ENCODE results near the gene IZUMO1. TPM values are rescaled to one million over a fixed set of nuclear protein-coding genes. Genes with fewer than 3 reads are reported as not detected.

The IZUMO1 gene
- total and polyA plus RNA-seq, 9 of the 15 experiments (the other 6 are each of a cell fraction or from before 2014, with no cell fraction given): 0.14 to 2.1 (median 0.73) TPM

GRCh38 chr19:48780631-48781391 is 34.1 kb upstream of the IZUMO1 start (continued):
- TF ChIP-seq ZBTB5 (IDR thresholded peaks at IDR 0.05) (no peak), ATF1 (CRISPR knock-in tag; IDR thresholded peaks at IDR 0.05) (no peak), ATF1 (tag; IDR thresholded peaks at IDR 0.05) (peak; percentile 74), BACH1 (tag; IDR thresholded peaks at IDR 0.05) (peak; percentile 81), ATF7 (IDR thresholded peaks at IDR 0.05) (peak; percentile 85), SMC3 (conservative IDR thresholded peaks at IDR 0.05; ENCODE audit: insufficient read depth, low read depth, low read length) (no peak; the same call in 1 of the 2 replicates), STAT5A (IDR thresholded peaks at IDR 0.05; ENCODE audit: borderline replicate concordance, low read length) (no peak), SMAD4 (CRISPR knock-in tag; conservative IDR thresholded peaks at IDR 0.05) (peak; percentile 45), HDAC3 (IDR thresholded peaks at IDR 0.05; ENCODE audit: borderline replicate concordance, partially characterized antibody) (peak; percentile 53), GTF3C2 (IDR thresholded peaks at IDR 0.05; ENCODE audit: borderline replicate concordance, extremely low read depth, insufficient read length) (no peak), RAD21 (CRISPR knock-in tag; conservative IDR thresholded peaks at IDR 0.05 in 1 of 2, IDR thresholded peaks at IDR 0.05 in 1 of 2) (no peak), DPF2 (IDR thresholded peaks at IDR 0.05) (peak; percentile 93), THRAP3 (IDR thresholded peaks at IDR 0.05; ENCODE audit: borderline replicate concordance) (no peak), TCF7L2 (IDR thresholded peaks at IDR 0.05; ENCODE audit: low read depth, low read length) (peak; percentile 51; the same call in 1 of the 2 replicates), BRD9 (IDR thresholded peaks at IDR 0.05; ENCODE audit: low read depth, partially characterized antibody) (no peak), ZNF280B (CRISPR knock-in tag; IDR thresholded peaks at IDR 0.05) (no peak), HNRNPL (IDR thresholded peaks at IDR 0.05; ENCODE audit: low read depth, low read length) (no peak), KDM1A (IDR thresholded peaks at IDR 0.05) (peak in 1 of 2 experiments; percentile 29; a peak in 1 of 4 replicates), RBM15 (IDR thresholded peaks at IDR 0.05; ENCODE audit: insufficient read depth, low read length) (no peak), POLR2H (tag; IDR thresholded peaks at IDR 0.05; ENCODE audit: low read depth) (no peak; the same call in 1 of the 2 replicates)
